RWPE1 (cell line): ENCODE results near the gene C7orf33.

ENCODE experiments used
- CTCF ChIA-PET: fragments of 350-600 bp; sonication (Branson Sonifier 250); formaldehyde crosslinking; extraction: SDS; loops from one replicate; lab custom pipeline; 2021; lab: Yijun Ruan, JAX
- POLR2A ChIA-PET: fragments of 400-600 bp; formaldehyde crosslinking; extraction: SDS; loops from one replicate; lab custom pipeline; 2020; ENCODE audit warnings: antibody characterized with exemption; ENCODE audit not compliant: low non-redundant PET; lab: Yijun Ruan, JAX
- DNase-seq: peaks from one replicate; pipeline ENCODE4 v3.0.0; 2012; ENCODE audit warnings: low spot score
- H3K27ac ChIP-seq: fragments of 450-650 bp; 2 replicates; pipeline ENCODE4 v1.5.1; 2017
- CTCF ChIP-seq: fragments of 450-650 bp; conservative IDR thresholded peaks from 2 replicates; pipeline ENCODE4 v1.5.1; 2017; ENCODE audit warnings: low read depth, mild to moderate bottlenecking

Gene C7orf33

DNA sequence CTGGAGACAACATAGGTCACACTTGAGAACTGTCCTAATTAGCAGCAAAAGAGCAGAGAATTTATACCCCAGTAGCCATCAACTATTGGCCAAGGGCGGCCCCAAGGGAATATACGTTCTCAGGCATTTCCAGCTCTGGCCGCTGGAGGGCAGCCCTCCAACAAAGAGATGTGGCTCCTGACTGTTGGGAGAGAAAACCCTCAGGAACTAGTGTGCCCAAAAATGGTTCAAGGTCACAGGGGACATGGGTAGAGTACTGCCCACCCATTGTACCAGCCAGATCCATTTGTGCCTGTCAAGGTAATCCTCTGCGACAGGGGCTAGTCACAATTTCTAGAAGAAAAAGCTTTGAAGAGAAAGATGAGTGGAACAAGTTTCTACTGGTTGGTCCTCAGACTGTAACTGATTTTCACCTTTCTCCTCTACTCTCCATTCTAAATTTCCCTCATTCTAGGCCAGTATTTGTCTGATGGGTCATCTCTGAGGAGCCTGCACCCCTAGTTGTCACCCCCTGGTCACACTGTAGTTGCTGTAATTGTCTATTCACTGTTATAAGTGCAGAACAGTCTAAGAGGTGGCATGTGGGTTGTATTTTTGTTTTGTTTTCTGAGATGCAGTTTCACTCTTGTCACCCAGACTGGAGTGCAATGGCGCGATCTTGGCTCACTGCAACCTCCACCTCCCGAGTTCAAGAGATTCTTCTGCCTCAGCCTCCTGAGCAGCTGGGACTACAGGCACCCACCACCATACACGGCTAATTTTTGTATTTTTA is 14.7 kb upstream of the C7orf33 start:
- TF ChIP-seq CTCF = peak; percentile 94
- DNase-seq = peak; percentile 52
- CTCF ChIA-PET = interaction anchor here (0.6 to 1.1 kb wide), 4 partner anchors 8 to 391 kb away, joined by 3 to 6 read pairs (median 4); no protein-coding TSS in a partner anchor
- POLR2A ChIA-PET = no interaction called here
- no peak overlapping the region for H3K27ac ChIP-seq

DNA sequence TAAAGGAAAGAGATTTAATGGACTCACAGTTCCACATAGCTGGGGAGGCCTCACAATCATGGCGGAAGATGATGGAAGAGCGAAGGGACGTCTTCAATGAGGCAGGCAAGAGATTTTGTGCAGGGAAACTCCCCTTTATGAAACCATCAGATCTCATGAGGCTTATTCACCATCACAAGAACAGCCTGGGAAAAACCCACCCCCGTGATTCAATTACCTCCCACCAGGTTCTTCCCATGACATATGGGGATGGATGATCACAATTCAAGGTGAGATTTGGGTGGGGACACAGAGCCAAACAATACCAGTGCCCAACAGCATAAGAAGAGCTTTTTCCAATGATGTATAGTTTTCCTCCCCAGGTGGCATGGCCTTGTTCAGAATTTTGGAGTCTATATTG is 11.2 kb upstream of the C7orf33 start:
- POLR2A ChIA-PET = no interaction called here
- no peak for DNase-seq
- TF ChIP-seq CTCF = no peak
- H3K27ac ChIP-seq = no peak overlapping the region
- CTCF ChIA-PET = interaction anchor here (0.6 kb wide), 1 partner anchor 10 kb away, joined by 4 read pairs; no protein-coding TSS in a partner anchor

DNA sequence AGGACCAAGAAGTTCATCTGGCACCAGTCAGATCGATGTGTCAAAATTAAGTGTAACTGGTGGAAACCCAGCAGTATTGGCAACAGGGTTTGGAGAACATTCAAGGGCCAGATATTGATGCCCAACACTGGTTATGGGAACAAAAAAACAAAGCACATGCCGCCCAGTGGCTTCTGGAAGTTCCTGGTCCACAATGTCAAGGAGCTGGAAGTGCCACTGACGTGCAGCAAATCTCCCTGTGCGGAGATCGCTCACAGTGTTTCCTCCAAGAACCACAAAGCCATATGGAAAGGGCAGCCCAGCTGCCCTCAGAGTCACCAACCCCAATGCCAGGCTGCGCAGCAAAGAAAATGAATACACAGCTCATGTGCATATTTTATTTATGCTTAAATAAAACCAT is 10.1 kb upstream of the C7orf33 start:
- CTCF ChIA-PET = no interaction called here
- DNase-seq = no peak

DNA sequence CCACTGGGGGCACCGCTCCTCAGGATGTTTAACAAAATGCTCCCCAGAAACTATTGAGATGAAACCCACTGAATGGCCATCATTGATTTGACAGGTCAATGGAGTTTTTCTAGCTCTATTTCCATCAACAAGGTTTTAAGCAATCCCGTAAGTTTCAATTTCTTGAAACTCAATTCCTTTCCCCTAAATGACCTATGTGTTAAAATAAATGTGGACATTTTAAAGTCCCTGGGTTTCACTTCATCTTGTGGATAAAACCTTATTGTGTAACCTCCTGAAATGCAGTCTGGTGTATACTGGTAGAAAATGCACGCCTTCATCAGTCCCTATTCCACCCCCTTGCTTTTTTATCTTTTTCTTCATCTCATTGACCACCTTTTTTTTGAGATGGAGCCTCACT is 8.9 kb upstream of the C7orf33 start:
- no peak for TF ChIP-seq CTCF
- ChIA-PET POLR2A (no interaction called here), CTCF (interaction anchor here (0.9 kb wide), 1 partner anchor 207 kb away, joined by 5 read pairs; no protein-coding TSS in a partner anchor)
- no peak overlapping the region for H3K27ac ChIP-seq
- no peak for DNase-seq

More for the DNA sequence above, 10.1 kb upstream of the C7orf33 start:
- H3K27ac ChIP-seq = no peak overlapping the region
- no peak for TF ChIP-seq CTCF
- POLR2A ChIA-PET = no interaction called here

GRCh38 chr7:148584154-148584827 is 6.3 kb upstream of the C7orf33 start:
- CTCF ChIA-PET = no interaction called here
- POLR2A ChIA-PET = no interaction called here
- TF ChIP-seq CTCF = no peak
- no peak overlapping the region for H3K27ac ChIP-seq
- no peak for DNase-seq

- POLR2A ChIA-PET = no interaction called here
- no peak overlapping the region for H3K27ac ChIP-seq
- DNase-seq = no peak
- CTCF ChIA-PET = no interaction called here
- TF ChIP-seq CTCF = no peak
Measured at GRCh38 chr7:148585399-148585798, 5.2 kb upstream of the C7orf33 start.
